ENCODE measurements around the gene BAAT. TPM values are rescaled to one million over a fixed set of nuclear protein-coding genes. Genes with fewer than 3 reads are reported as not detected.

BAAT gene
- total RNA-seq, 2 donors from 2014 or later = not detected

DNA sequence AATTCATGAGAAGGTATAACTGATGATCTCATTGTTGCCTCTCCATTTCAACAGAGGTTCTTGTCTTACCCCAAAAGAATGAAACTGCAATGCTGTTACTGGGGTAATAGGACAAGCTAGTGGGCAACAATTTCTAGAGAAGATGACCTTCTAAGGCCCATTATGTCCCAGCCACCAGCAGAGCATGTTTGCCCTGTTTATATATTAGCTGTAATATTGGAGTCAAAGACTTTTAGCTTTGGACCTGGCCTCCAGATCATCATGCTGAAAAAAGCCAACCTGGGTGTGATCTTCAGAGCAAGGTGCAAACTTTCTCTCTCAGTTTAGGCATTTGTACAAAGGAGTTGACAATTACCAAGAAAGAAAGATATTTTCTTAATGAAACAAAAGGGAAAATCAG, 47.4 kb upstream of the BAAT start:
- no peak for TF ChIP-seq CTCF (conservative IDR thresholded peaks at IDR 0.05)
- no peak overlapping the region for H3K27ac ChIP-seq (ENCODE audit: low read depth, low read length)
- H3K4me1 Mint-ChIP-seq = no peaks in the 10 kb centered on the region
- H3K27me3 Mint-ChIP-seq (ENCODE audit: insufficient read depth) = peaks cover 9% of the 10 kb centered on the region
- H3K36me3 Mint-ChIP-seq (ENCODE audit: low read depth) = no peaks in the 10 kb centered on the region
- H3K4me3 Mint-ChIP-seq = no peak overlapping the region
- DNase-seq = no peak
- H3K27ac Mint-ChIP-seq = no peak overlapping the region
- no peaks in the 10 kb centered on the region for H3K36me3 ChIP-seq (ENCODE audit: control insufficient read depth, insufficient read depth, low read length)
- H3K9me3 ChIP-seq (ENCODE audit: control insufficient read depth, low read length) = no peaks in the 10 kb centered on the region
- no peak overlapping the region for H3K9ac ChIP-seq (ENCODE audit: extremely low read depth, low read length, poor library complexity, severe bottlenecking)
- H3K9me3 Mint-ChIP-seq = no peaks in the 10 kb centered on the region
- H3K4me1 ChIP-seq (ENCODE audit: control insufficient read depth, insufficient read depth, low read length) = no peaks in the 10 kb centered on the region
- no peaks in the 10 kb centered on the region for H3K27me3 ChIP-seq (ENCODE audit: control insufficient read depth, insufficient read depth, low read length, poor library complexity, severe bottlenecking)
- H3K4me3 ChIP-seq (ENCODE audit: low read length) = no peak overlapping the region

DNA sequence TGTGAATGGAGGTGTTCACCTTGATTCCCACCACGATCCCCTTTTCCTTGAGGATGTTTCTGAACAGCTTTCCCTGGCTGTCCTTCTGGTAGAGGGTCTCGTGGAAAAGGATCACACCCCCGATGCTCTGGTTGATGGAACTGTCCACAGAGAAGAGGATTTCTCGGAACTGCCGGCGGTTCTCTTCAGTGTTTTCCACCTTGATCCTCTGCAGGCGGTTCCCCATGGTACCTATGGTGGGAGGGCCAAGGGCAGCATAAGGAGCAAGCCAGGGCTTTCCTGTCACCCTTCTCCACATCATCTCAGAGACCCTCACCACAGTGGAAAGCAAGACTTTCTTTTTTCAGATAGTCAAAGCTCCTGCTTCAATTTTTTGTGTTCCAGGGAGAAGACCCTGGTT, 44.9 kb upstream of the BAAT start:
- no peak for TF ChIP-seq CTCF (conservative IDR thresholded peaks at IDR 0.05)
- H3K9ac ChIP-seq (ENCODE audit: extremely low read depth, low read length, poor library complexity, severe bottlenecking) = no peak overlapping the region
- no peaks in the 10 kb centered on the region for H3K9me3 ChIP-seq (ENCODE audit: control insufficient read depth, low read length)
- DNase-seq = no peak
- H3K27me3 ChIP-seq (ENCODE audit: control insufficient read depth, insufficient read depth, low read length, poor library complexity, severe bottlenecking) = peaks cover 7% of the 10 kb centered on the region
- Mint-ChIP-seq H3K4me3 (no peak overlapping the region), H3K27ac (no peak overlapping the region), H3K36me3 (ENCODE audit: low read depth) (no peaks in the 10 kb centered on the region), H3K4me1 (no peaks in the 10 kb centered on the region), H3K9me3 (no peaks in the 10 kb centered on the region), H3K27me3 (ENCODE audit: insufficient read depth) (peaks cover 9% of the 10 kb centered on the region)
- no peak overlapping the region for H3K4me3 ChIP-seq (ENCODE audit: low read length)
- H3K27ac ChIP-seq (ENCODE audit: low read depth, low read length) = no peak overlapping the region
- H3K4me1 ChIP-seq (ENCODE audit: control insufficient read depth, insufficient read depth, low read length) = no peaks in the 10 kb centered on the region
- 93 to 97% methylated on average over 6 to 7 of the region's 7 CpGs for WGBS, 2 experiments (ENCODE audit: insufficient coverage in 1 of 2, insufficient read length in 1 of 2)
- H3K36me3 ChIP-seq (ENCODE audit: control insufficient read depth, insufficient read depth, low read length) = no peaks in the 10 kb centered on the region

DNA sequence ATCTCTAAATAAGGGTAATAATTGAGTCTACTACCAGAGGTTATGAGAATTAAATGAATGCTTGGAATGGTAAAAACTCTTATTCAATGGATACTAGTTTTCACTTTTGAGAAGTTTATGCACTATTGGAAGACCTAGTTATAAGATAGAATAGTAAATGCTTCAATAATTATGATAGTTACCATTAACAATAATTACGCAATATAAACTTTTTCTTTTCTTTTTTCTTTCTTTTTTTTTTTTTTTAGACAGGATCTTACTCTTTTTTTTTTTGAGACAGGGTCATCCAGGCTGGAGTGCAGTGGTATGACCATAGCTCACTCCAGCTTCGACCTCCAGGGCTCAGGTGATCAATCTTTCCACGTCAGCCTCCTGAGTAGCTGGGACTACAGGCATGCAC, 44.1 kb upstream of the BAAT start:
- H3K27me3 Mint-ChIP-seq (ENCODE audit: insufficient read depth) = peaks cover 12% of the 10 kb centered on the region
- peaks cover 7% of the 10 kb centered on the region for H3K27me3 ChIP-seq (ENCODE audit: control insufficient read depth, insufficient read depth, low read length, poor library complexity, severe bottlenecking)
- H3K9me3 ChIP-seq (ENCODE audit: control insufficient read depth, low read length) = no peaks in the 10 kb centered on the region
- H3K27ac ChIP-seq (ENCODE audit: low read depth, low read length) = no peak overlapping the region
- TF ChIP-seq CTCF (conservative IDR thresholded peaks at IDR 0.05) = no peak
- no peak overlapping the region for H3K4me3 Mint-ChIP-seq
- 93% methylated on average over 3 of the region's 3 CpGs; no CpG with 5 or more reads in 1 of the 2 experiments for WGBS, 2 experiments (ENCODE audit: insufficient coverage in 1 of 2, insufficient read length in 1 of 2)
- no peaks in the 10 kb centered on the region for H3K4me1 ChIP-seq (ENCODE audit: control insufficient read depth, insufficient read depth, low read length)
- no peaks in the 10 kb centered on the region for H3K9me3 Mint-ChIP-seq
- no peaks in the 10 kb centered on the region for H3K36me3 ChIP-seq (ENCODE audit: control insufficient read depth, insufficient read depth, low read length)
- H3K36me3 Mint-ChIP-seq (ENCODE audit: low read depth) = no peaks in the 10 kb centered on the region
- H3K9ac ChIP-seq (ENCODE audit: extremely low read depth, low read length, poor library complexity, severe bottlenecking) = no peak overlapping the region
- H3K4me1 Mint-ChIP-seq = no peaks in the 10 kb centered on the region
- H3K27ac Mint-ChIP-seq = no peak overlapping the region
- no peak overlapping the region for H3K4me3 ChIP-seq (ENCODE audit: low read length)
- DNase-seq = no peak

All from endodermal cell (in vitro differentiated cells).